Caco-2 (cell line): ENCODE results near the gene NT5E. TPM values are rescaled to one million over a fixed set of nuclear protein-coding genes. Genes with fewer than 3 reads are reported as not detected.

Experiments used
- BruUV-seq: library from RNA; stranded (reverse); fragments of 400-500 nt; replicated peaks from 2 replicates; lab custom pipeline; 2021; lab: Mats Ljungman, UMichigan
- CTCF ChIA-PET: fragments of 300-600 bp; sonication (Branson Sonifier 250); formaldehyde crosslinking; loops from one replicate; lab custom pipeline; 2022; ENCODE audit warnings: antibody characterized with exemption; lab: Charles Lee
- POLR2A ChIA-PET: fragments of 300-600 bp; sonication (Branson Sonifier 250); formaldehyde crosslinking; loops from one replicate; lab custom pipeline; 2022; ENCODE audit warnings: antibody characterized with exemption; lab: Charles Lee
- DNase-seq, 2 experiments: peaks; one replicate each; pipeline versions ENCODE4 v3.0.0 to v3.0.0-alpha.2; 2020 to 2022
- H3K27me3 ChIP-seq: replicated peaks from 2 replicates; pipeline ENCODE4 v1.6.0; 2011; ENCODE audit warnings: low read length; ENCODE audit not compliant: control insufficient read depth, insufficient read depth
- H3K36me3 ChIP-seq: 2 replicates; pipeline ENCODE4 v1.5.1; 2011; ENCODE audit warnings: low read length; ENCODE audit not compliant: control insufficient read depth, insufficient read depth
- H3K4me1 ChIP-seq: fragments of 250-450 bp; sonication (Bioruptor Pico); 2 replicates; pipeline ENCODE4 v1.5.1; 2020; ENCODE audit warnings: mild to moderate bottlenecking
- H3K4me3 ChIP-seq: 2 replicates; pipeline ENCODE4 v1.5.1; 2011; ENCODE audit warnings: low read depth, mild to moderate bottlenecking, control low read depth, low read length
- H3K9me3 ChIP-seq: fragments of 250-450 bp; sonication (Bioruptor Pico); 2 replicates; pipeline ENCODE4 v1.5.1; 2020; ENCODE audit warnings: mild to moderate bottlenecking, moderate library complexity
- H3K27ac Mint-ChIP-seq: one replicate; pipeline ENCODE4 v1.8.0; 2022; ENCODE audit warnings: mixed read lengths; ENCODE audit not compliant: unreplicated experiment
- H3K27me3 Mint-ChIP-seq: one replicate; pipeline ENCODE4 v1.8.0; 2022; ENCODE audit warnings: mixed read lengths; ENCODE audit not compliant: insufficient read depth, unreplicated experiment
- H3K36me3 Mint-ChIP-seq: one replicate; pipeline ENCODE4 v1.8.0; 2022; ENCODE audit warnings: mild to moderate bottlenecking, mixed read lengths; ENCODE audit not compliant: insufficient read depth, unreplicated experiment
- H3K4me1 Mint-ChIP-seq: one replicate; pipeline ENCODE4 v1.8.0; 2022; ENCODE audit warnings: low read depth, mixed read lengths; ENCODE audit not compliant: unreplicated experiment
- H3K4me3 Mint-ChIP-seq: one replicate; pipeline ENCODE4 v1.8.0; 2022; ENCODE audit warnings: mild to moderate bottlenecking, moderate library complexity, mixed read lengths; ENCODE audit not compliant: unreplicated experiment
- H3K9me3 Mint-ChIP-seq: one replicate; pipeline ENCODE4 v1.8.0; 2022; ENCODE audit warnings: mixed read lengths; ENCODE audit not compliant: unreplicated experiment
- intact Hi-C: fragments of 100-400 bp; cut with micrococcal nuclease; formaldehyde crosslinking; loops from one replicate; pipeline ENCODE4 v1.10.0; 2022; ENCODE audit not compliant: unreplicated experiment
- total RNA-seq: library from RNA; stranded (reverse); gene quantifications from 2 replicates; pipeline ENCODE4 v1.2.3, GENCODE V29; 2022
- TF ChIP-seq, protein P1 (sequence below), 2 experiments: fragments of 200-600 bp in 1 of 2; IDR thresholded peaks; 1 replicate in 1 of 2; 2 replicates in 1 of 2; pipeline versions ENCODE4 v1.5.1 to v1.8.0; 2011 to 2022; ENCODE audit warnings: antibody characterized with exemption in 1 of 2, control low read depth in 1 of 2, inconsistent platforms in 1 of 2, low read depth in 1 of 2, low read length in 1 of 2, mild to moderate bottlenecking in 1 of 2, moderate library complexity in 1 of 2; ENCODE audit not compliant: insufficient read depth in 1 of 2, severe bottlenecking in 1 of 2, unreplicated experiment in 1 of 2

NT5E gene
- total RNA-seq, 1 experiment from 2014 or later, result 1.0 TPM

DNA sequence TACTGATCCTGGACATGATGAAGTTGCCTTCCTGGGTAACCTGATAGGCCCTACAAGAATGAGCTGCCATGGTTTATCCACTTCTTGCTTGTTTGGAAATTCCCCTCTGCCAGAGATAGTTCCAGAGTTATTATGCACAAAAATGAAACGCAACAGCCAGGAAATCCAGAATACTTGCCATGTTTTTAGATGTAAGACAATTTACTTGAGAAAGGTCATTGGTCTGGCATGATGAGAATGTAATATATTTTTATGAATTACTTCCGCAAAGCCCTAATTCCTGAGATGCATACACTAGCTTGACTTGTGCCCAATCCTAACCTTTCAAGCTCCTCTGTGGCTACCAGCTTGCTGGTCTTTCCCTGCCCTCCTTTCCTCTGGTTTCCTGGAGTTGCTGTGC is 27.9 kb upstream of the NT5E start:
- Histone ChIP-seq H3K27me3 (no peaks in the 10 kb centered on the region), H3K4me3 (no peak overlapping the region), H3K4me1 (no peaks in the 10 kb centered on the region), H3K36me3 (no peaks in the 10 kb centered on the region), H3K9me3 (no peaks in the 10 kb centered on the region; the same call in 1 of the 2 replicates)
- no peak for DNase-seq
- peaks cover 14% of the 10 kb centered on the region for H3K9me3 Mint-ChIP-seq
- H3K27me3 Mint-ChIP-seq, result no peaks in the 10 kb centered on the region
- ChIA-PET POLR2A (no interaction called here), CTCF (no interaction called here)
- H3K36me3 Mint-ChIP-seq, result no peaks in the 10 kb centered on the region
- no TSS peak for BruUV-seq
- no peak overlapping the region for H3K4me3 Mint-ChIP-seq
- H3K4me1 Mint-ChIP-seq, result peaks cover 7% of the 10 kb centered on the region
- intact Hi-C loops, result no loop called here
- H3K27ac Mint-ChIP-seq, result no peak overlapping the region
- TF ChIP-seq, protein P1, sequence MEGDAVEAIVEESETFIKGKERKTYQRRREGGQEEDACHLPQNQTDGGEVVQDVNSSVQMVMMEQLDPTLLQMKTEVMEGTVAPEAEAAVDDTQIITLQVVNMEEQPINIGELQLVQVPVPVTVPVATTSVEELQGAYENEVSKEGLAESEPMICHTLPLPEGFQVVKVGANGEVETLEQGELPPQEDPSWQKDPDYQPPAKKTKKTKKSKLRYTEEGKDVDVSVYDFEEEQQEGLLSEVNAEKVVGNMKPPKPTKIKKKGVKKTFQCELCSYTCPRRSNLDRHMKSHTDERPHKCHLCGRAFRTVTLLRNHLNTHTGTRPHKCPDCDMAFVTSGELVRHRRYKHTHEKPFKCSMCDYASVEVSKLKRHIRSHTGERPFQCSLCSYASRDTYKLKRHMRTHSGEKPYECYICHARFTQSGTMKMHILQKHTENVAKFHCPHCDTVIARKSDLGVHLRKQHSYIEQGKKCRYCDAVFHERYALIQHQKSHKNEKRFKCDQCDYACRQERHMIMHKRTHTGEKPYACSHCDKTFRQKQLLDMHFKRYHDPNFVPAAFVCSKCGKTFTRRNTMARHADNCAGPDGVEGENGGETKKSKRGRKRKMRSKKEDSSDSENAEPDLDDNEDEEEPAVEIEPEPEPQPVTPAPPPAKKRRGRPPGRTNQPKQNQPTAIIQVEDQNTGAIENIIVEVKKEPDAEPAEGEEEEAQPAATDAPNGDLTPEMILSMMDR (IDR thresholded peaks at IDR 0.05; ENCODE audit: insufficient read depth in 1 of 2, low read depth in 1 of 2, low read length in 1 of 2, severe bottlenecking in 1 of 2, unreplicated experiment in 1 of 2), result no peak

DNA sequence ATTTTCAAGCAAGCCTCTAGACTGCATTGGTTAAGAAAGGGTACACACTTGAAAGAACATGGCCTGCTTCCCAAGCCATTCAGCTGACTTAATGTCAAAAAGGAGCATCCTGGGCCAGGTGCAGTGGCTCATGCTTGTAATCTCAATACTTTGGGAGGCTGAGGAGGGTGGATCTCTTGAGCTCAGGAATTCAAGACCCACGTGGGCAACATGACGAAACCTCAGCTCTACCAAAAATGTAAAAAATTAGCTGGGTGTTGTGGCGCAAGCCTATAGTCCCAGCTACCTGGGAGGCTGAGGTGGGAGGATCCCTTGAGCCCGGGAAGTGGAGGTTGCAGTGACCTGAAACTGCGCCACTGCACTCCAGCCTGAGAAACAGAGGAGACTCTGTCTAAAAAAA is 26.9 kb upstream of the NT5E start:
- H3K4me3 Mint-ChIP-seq, result no peak overlapping the region
- peaks cover 14% of the 10 kb centered on the region for H3K9me3 Mint-ChIP-seq
- TF ChIP-seq, protein P1 (IDR thresholded peaks at IDR 0.05; ENCODE audit: insufficient read depth in 1 of 2, low read depth in 1 of 2, low read length in 1 of 2, severe bottlenecking in 1 of 2, unreplicated experiment in 1 of 2), result no peak
- no peaks in the 10 kb centered on the region for H3K36me3 Mint-ChIP-seq
- BruUV-seq, result no TSS peak
- no peak overlapping the region for H3K27ac Mint-ChIP-seq
- no peaks in the 10 kb centered on the region for H3K27me3 Mint-ChIP-seq
- H3K4me1 Mint-ChIP-seq, result peaks cover 5% of the 10 kb centered on the region
- CTCF ChIA-PET, result no interaction called here
- H3K4me1 ChIP-seq, result no peaks in the 10 kb centered on the region
- POLR2A ChIA-PET, result no interaction called here
- no peak for DNase-seq
- intact Hi-C loops, result no loop called here
- H3K36me3 ChIP-seq, result no peaks in the 10 kb centered on the region
- H3K9me3 ChIP-seq, result no peaks in the 10 kb centered on the region; the same call in 1 of the 2 replicates
- no peaks in the 10 kb centered on the region for H3K27me3 ChIP-seq
- H3K4me3 ChIP-seq, result no peak overlapping the region

DNA sequence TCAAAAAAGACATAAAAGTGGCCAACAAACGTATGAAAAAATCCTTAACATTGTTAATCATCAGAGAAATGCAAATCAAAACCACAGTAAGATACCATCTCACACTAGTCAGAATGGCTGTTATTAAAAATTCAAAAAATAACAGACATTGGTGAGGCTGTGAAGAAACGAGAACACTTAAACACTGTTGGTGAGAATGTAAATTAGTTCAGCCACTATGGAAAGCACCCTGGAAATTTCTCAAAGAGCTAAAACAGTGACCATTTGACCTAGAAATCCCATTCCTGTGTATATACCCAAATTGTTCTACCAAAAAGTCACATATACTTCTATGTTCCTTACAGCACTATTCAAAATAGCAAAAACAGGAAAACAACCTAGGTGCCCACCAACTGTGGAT is 24.9 kb upstream of the NT5E start:
- Mint-ChIP-seq H3K9me3 (peaks cover 14% of the 10 kb centered on the region), H3K27ac (no peak overlapping the region), H3K27me3 (no peaks in the 10 kb centered on the region), H3K36me3 (no peaks in the 10 kb centered on the region), H3K4me1 (no peaks in the 10 kb centered on the region), H3K4me3 (no peak overlapping the region)
- Histone ChIP-seq H3K9me3 (no peaks in the 10 kb centered on the region; the same call in 1 of the 2 replicates), H3K4me3 (no peak overlapping the region), H3K4me1 (no peaks in the 10 kb centered on the region), H3K36me3 (no peaks in the 10 kb centered on the region), H3K27me3 (no peaks in the 10 kb centered on the region)
- DNase-seq, result no peak
- intact Hi-C loops, result no loop called here
- CTCF ChIA-PET, result no interaction called here
- BruUV-seq, result no TSS peak
- POLR2A ChIA-PET, result no interaction called here
- TF ChIP-seq, protein P1 (IDR thresholded peaks at IDR 0.05; ENCODE audit: insufficient read depth in 1 of 2, low read depth in 1 of 2, low read length in 1 of 2, severe bottlenecking in 1 of 2, unreplicated experiment in 1 of 2), result no peak
